Breast epithelium (tissue), 4 donors: Measurements from ENCODE around the gene MUSTN1. TPM values are rescaled to one million over a fixed set of nuclear protein-coding genes. Genes with fewer than 3 reads are reported as not detected.

ENCODE experiments used
- DNase-seq, 2 donors: peaks; one replicate each; pipeline ENCODE4 v3.0.0-alpha.2; 2019; ENCODE audit warnings: low spot score in 2 of 2
- H3K27ac ChIP-seq, 2 donors: fragments of 200-600 bp; sonication (generic) in 1 of 2; one replicate each; pipeline ENCODE4 v1.5.1; 2016 to 2019; ENCODE audit warnings: mild to moderate bottlenecking in 1 of 2
- H3K27me3 ChIP-seq, 2 donors: fragments of 200-600 bp; sonication (generic) in 1 of 2; one replicate each; pipeline versions ENCODE4 v1.5.1 to v1.6.0; 2017 to 2019; ENCODE audit warnings: control low read depth in 1 of 2, mild to moderate bottlenecking in 1 of 2
- H3K36me3 ChIP-seq: fragments of 200-600 bp; one replicate; pipeline ENCODE4 v1.5.1; 2019
- H3K4me1 ChIP-seq, 2 donors: fragments of 200-600 bp; sonication (generic); one replicate each; pipeline ENCODE4 v1.5.1; 2016 to 2019; ENCODE audit warnings: control low read depth in 1 of 2
- H3K4me3 ChIP-seq, 3 donors: fragments of 200-600 bp; sonication (generic); 1 replicate in 2 of 3; 2 replicates in 1 of 3; pipeline ENCODE4 v1.5.1; 2016 to 2019; ENCODE audit warnings: mild to moderate bottlenecking in 3 of 3, moderate library complexity in 2 of 3
- H3K9me3 ChIP-seq, 2 donors: fragments of 200-600 bp; sonication (generic) in 1 of 2; one replicate each; pipeline ENCODE4 v1.5.1; 2016 to 2019; ENCODE audit warnings: control low read depth in 1 of 2
- POLR2A ChIP-seq: fragments of 450-650 bp; IDR thresholded peaks from one replicate; pipeline ENCODE4 v1.6.1; 2016; ENCODE audit warnings: antibody characterized with exemption, mild to moderate bottlenecking, moderate library complexity
- POLR2AphosphoS5 ChIP-seq, 3 donors: sonication (generic); formaldehyde crosslinking; IDR thresholded peaks; one replicate each; pipeline ENCODE4 v1.6.1; 2017; ENCODE audit warnings: antibody characterized with exemption in 3 of 3
- intact Hi-C: fragments of 100-400 bp; cut with DNase I; formaldehyde crosslinking; loops from one replicate; pipeline ENCODE4 v1.15.1; 2023; ENCODE audit warnings: low total_unique reads
- total RNA-seq, 3 donors: library from RNA; depleted of rRNA; stranded (reverse); fragments of >200 nt; gene quantifications; one replicate each; pipeline ENCODE4 v1.1.0, GENCODE V29; 2016
- TF ChIP-seq, protein P1 (sequence below), 3 donors: fragments of 450-650 bp; IDR thresholded peaks; one replicate each; pipeline ENCODE4 v1.5.1; 2016 to 2017; ENCODE audit warnings: antibody characterized with exemption in 3 of 3, mild to moderate bottlenecking in 3 of 3, moderate library complexity in 3 of 3

The MUSTN1 gene
- total RNA-seq, 3 donors from 2014 or later: 5.9 to 13.0 (median 6.9) TPM

DNA sequence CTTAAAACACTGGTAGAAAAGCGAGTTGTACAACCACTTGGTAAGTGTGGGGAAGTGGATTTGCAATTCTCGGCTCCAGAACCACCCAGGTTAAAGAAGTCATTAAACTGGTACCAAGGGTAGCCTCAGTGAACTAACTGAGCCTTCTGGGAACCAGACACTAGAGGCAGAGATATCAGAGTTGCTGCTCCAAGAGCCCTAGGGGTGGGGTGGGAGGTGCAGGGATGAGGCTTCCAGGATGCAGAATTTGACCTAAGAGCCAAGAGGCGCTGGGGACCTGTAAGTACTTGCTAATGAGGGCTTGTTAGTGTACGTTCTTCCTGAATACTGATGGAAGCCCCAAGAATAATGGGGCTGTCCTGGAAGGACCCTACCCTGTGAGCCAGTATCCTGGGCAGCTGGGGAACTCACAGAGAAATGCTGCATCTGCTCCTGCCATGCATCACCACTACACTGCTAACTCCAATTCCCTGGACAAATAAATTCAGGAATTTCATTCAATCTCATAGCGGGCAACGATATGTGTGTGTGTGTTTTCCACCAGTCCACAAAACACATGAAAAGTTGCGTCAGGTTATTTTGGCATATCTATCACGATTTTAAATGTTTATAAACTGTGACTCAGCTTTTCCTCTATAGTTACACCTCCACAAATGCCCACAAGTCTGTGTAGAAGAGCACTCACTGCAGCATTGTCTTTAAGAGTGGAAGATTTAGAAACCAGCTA is 38.8 kb upstream of the MUSTN1 start:
- Histone ChIP-seq H3K27me3 (no peaks in the 10 kb centered on the region), H3K27ac (no peak overlapping the region), H3K4me1 (no peaks in the 10 kb centered on the region), H3K9me3 (no peaks in the 10 kb centered on the region), H3K36me3 (no peaks in the 10 kb centered on the region), H3K4me3 (no peak overlapping the region)
- intact Hi-C loops: no loop called here
- no peak for DNase-seq
- TF ChIP-seq POLR2AphosphoS5 (IDR thresholded peaks at IDR 0.05): no peak

DNA sequence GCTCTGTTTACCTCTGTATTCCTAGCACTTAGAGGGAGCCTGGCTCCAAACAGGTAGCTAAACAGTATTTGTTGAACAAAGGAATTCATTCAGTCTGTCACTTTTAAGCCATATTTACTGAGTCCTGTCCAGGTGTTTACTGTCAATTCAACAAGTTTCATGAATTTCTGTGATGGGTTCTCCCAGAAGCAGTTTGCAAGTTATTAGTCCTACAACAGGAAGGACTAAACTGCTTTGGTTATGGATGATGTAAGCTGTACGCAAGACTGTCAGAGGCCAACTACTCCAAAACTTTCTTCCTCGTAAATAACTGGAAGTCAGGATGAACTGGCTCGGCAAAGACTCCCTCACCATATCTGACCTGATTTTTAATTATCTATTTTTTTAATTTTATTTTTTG is 37.4 kb upstream of the MUSTN1 start:
- no peaks in the 10 kb centered on the region for H3K36me3 ChIP-seq
- DNase-seq: no peak
- H3K27me3 ChIP-seq: no peaks in the 10 kb centered on the region
- TF ChIP-seq POLR2AphosphoS5 (IDR thresholded peaks at IDR 0.05) (no peak), POLR2A (no peak)
- TF ChIP-seq, protein P1, sequence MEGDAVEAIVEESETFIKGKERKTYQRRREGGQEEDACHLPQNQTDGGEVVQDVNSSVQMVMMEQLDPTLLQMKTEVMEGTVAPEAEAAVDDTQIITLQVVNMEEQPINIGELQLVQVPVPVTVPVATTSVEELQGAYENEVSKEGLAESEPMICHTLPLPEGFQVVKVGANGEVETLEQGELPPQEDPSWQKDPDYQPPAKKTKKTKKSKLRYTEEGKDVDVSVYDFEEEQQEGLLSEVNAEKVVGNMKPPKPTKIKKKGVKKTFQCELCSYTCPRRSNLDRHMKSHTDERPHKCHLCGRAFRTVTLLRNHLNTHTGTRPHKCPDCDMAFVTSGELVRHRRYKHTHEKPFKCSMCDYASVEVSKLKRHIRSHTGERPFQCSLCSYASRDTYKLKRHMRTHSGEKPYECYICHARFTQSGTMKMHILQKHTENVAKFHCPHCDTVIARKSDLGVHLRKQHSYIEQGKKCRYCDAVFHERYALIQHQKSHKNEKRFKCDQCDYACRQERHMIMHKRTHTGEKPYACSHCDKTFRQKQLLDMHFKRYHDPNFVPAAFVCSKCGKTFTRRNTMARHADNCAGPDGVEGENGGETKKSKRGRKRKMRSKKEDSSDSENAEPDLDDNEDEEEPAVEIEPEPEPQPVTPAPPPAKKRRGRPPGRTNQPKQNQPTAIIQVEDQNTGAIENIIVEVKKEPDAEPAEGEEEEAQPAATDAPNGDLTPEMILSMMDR (IDR thresholded peaks at IDR 0.05): no peak
- no peak overlapping the region for H3K27ac ChIP-seq
- no peaks in the 10 kb centered on the region for H3K9me3 ChIP-seq
- H3K4me3 ChIP-seq: no peak overlapping the region
- intact Hi-C loops: no loop called here
- no peaks in the 10 kb centered on the region for H3K4me1 ChIP-seq

DNA sequence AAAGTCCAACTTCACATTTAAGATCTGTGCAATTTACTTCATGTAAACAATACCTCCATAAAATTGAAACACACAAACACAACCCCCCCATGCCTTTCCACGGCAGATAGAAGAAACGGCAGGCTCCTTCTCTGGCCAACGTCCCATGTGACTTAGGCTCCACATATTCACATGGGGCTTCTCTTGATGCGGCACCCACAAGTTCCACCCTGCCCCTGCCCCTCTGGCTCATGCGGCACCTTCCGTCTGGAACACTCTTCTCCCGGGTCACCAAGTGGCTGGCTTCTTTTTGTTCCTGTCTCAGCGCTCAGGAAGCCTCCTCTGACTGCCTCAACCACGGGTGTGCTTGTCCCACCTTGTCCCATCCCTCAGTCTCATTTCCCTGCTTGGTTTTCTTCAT is 36.9 kb upstream of the MUSTN1 start:
- Histone ChIP-seq H3K9me3 (no peaks in the 10 kb centered on the region), H3K4me1 (no peaks in the 10 kb centered on the region), H3K27ac (no peak overlapping the region), H3K4me3 (no peak overlapping the region), H3K36me3 (no peaks in the 10 kb centered on the region), H3K27me3 (no peaks in the 10 kb centered on the region)
- DNase-seq: no peak
- intact Hi-C loops: no loop called here
- TF ChIP-seq POLR2AphosphoS5 (IDR thresholded peaks at IDR 0.05): no peak
- TF ChIP-seq, protein P1 (IDR thresholded peaks at IDR 0.05): no peak
- no peak for TF ChIP-seq POLR2A

DNA sequence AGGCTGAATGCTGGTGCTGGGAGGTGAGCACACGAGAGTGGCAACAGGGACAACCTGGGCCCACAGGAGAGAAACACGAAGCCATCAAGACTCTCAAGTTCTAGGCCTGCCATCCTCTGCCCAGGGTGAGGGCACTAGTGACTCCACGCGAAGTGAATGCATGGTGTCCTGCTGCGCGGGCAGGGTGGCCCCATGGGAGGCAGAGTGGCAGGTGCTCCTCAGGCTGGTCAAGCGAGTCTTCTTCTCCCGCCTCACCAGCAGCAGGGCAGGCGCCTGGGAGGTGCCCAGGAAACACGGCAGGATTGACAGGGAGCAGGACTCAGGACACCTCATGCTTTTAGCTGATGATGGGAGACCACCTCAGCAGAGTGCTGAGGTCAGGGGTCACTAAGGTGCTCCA is 35.7 kb upstream of the MUSTN1 start:
- Histone ChIP-seq H3K4me3 (no peak overlapping the region), H3K27ac (no peak overlapping the region), H3K36me3 (no peaks in the 10 kb centered on the region), H3K27me3 (no peaks in the 10 kb centered on the region), H3K9me3 (no peaks in the 10 kb centered on the region), H3K4me1 (no peaks in the 10 kb centered on the region)
- intact Hi-C loops: no loop called here
- DNase-seq: no peak
- no peak for TF ChIP-seq POLR2AphosphoS5 (IDR thresholded peaks at IDR 0.05)

DNA sequence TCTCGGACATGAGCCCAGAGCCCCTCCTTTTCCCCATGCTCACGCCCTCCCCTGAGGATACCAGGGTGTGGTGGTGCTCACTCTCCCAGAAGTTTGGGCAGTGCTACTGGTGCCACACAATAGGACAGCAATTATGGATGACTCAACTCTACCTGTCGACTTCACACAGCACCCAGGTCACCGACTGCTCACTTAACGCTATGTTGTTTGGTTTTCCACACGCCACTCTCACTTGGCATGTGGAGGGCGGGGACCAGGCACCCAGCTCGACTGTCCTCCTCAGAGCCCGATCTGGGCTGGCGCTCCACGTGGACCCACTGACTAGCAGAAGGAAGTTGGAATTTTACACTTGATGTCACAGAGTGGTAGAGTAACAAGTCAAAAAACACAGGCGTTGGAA is 31.6 kb upstream of the MUSTN1 start:
- H3K36me3 ChIP-seq: no peaks in the 10 kb centered on the region
- no peak overlapping the region for H3K4me3 ChIP-seq
- no peaks in the 10 kb centered on the region for H3K27me3 ChIP-seq
- no peaks in the 10 kb centered on the region for H3K9me3 ChIP-seq
- no peak for DNase-seq
- H3K4me1 ChIP-seq: no peaks in the 10 kb centered on the region
- no peak for TF ChIP-seq POLR2A
- TF ChIP-seq, protein P1 (IDR thresholded peaks at IDR 0.05): no peak
- no peak for TF ChIP-seq POLR2AphosphoS5 (IDR thresholded peaks at IDR 0.05)
- H3K27ac ChIP-seq: no peak overlapping the region
- intact Hi-C loops: no loop called here

DNA sequence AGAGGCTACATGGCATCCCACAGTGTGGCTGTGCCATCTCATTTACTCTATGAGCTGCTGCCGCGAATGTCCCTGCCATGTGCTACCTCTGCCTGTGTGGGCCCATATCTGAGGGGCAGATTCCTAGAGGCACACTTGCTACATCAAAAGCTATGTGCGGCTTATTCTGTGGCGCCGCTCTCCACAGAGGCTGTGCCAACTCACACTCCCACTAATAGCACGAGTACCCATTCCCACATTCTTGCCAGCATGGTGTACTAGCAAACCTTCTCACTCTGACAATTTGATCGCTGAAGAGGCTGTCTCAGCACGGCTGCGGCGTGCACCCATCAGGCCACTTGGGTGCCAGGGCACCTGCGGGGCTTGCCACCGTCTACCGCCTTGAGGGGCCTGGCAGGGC is 31.2 kb upstream of the MUSTN1 start:
- Histone ChIP-seq H3K36me3 (no peaks in the 10 kb centered on the region), H3K27me3 (no peaks in the 10 kb centered on the region), H3K9me3 (no peaks in the 10 kb centered on the region), H3K4me3 (no peak overlapping the region), H3K4me1 (no peaks in the 10 kb centered on the region), H3K27ac (no peak overlapping the region)
- no peak for DNase-seq
- intact Hi-C loops: no loop called here
- TF ChIP-seq POLR2AphosphoS5 (IDR thresholded peaks at IDR 0.05): no peak
- TF ChIP-seq POLR2A: no peak
- TF ChIP-seq, protein P1 (IDR thresholded peaks at IDR 0.05): no peak
